B cell (primary cell): ENCODE measurements around the gene RPTOR. TPM values are rescaled to one million over a fixed set of nuclear protein-coding genes. Genes with fewer than 3 reads are reported as not detected.

Source experiments
- ATAC-seq: fragments of 200-7000 bp; cut with Tn5 transposase; one replicate; pipeline ENCODE4 v1.10.0; 2021; ENCODE audit warnings: low read depth, mild to moderate bottlenecking, moderate number of reproducible peaks, moderate library complexity
- CTCF ChIA-PET: fragments of 350-600 bp; sonication (Branson Sonifier 250); formaldehyde crosslinking; loops from one replicate; lab custom pipeline; 2021; ENCODE audit warnings: antibody characterized with exemption, inconsistent platforms; lab: Charles Lee
- POLR2A ChIA-PET: fragments of 350-600 bp; sonication (Branson Sonifier 250); formaldehyde crosslinking; loops from one replicate; lab custom pipeline; 2021; ENCODE audit warnings: antibody characterized with exemption; lab: Charles Lee
- DNase-seq: peaks from one replicate; pipeline ENCODE4 v3.0.0; 2013
- H2AFZ ChIP-seq: 2 replicates; pipeline ENCODE4 v1.6.1; 2012; ENCODE audit warnings: mild to moderate bottlenecking, low read depth, low read length; ENCODE audit not compliant: insufficient read depth, poor library complexity, severe bottlenecking
- H3K27ac ChIP-seq, 2 donors: 1 replicate in 1 of 2; 2 replicates in 1 of 2; pipeline ENCODE4 v1.5.1; 2012 to 2013; ENCODE audit warnings: low read length in 2 of 2, mild to moderate bottlenecking in 2 of 2, moderate library complexity in 1 of 2
- H3K27me3 ChIP-seq, 4 experiments: fragments of 200-600 bp in 1 of 4; sonication (generic) in 1 of 4; replicated peaks in 1 of 4; 1 replicate in 2 of 4; 2 replicates in 2 of 4; pipeline versions ENCODE4 v1.6.1 to v1.7.0; 2013 to 2016; ENCODE audit warnings: low read length in 3 of 4, mild to moderate bottlenecking in 2 of 4, mixed read lengths in 1 of 4, moderate library complexity in 1 of 4; ENCODE audit not compliant: insufficient read depth in 4 of 4, control insufficient read depth in 3 of 4; ENCODE audit errors: control extremely low read depth in 1 of 4
- H3K36me3 ChIP-seq, 2 experiments: replicated peaks in 1 of 2; 1 replicate in 1 of 2; 2 replicates in 1 of 2; pipeline versions ENCODE4 v1.6.1 to v1.7.1; 2013; ENCODE audit warnings: low read length in 1 of 2; ENCODE audit not compliant: insufficient read depth in 2 of 2, control insufficient read depth in 1 of 2; ENCODE audit errors: control extremely low read depth in 1 of 2, extremely low read depth in 1 of 2
- H3K4me1 ChIP-seq, 2 donors: fragments of 200-600 bp in 1 of 2; sonication (generic) in 1 of 2; 1 replicate in 1 of 2; 2 replicates in 1 of 2; pipeline versions ENCODE4 v1.5.1 to v1.6.1; 2013 to 2017; ENCODE audit warnings: low read length in 2 of 2; ENCODE audit not compliant: control insufficient read depth in 2 of 2, insufficient read depth in 2 of 2
- H3K4me2 ChIP-seq: replicated peaks from 2 replicates; pipeline ENCODE3; 2012; ENCODE audit warnings: mild to moderate bottlenecking, low read depth, low read length; ENCODE audit not compliant: poor library complexity, severe bottlenecking
- H3K4me3 ChIP-seq, 5 experiments: fragments of 200-600 bp in 1 of 5; sonication (generic) in 1 of 5; 1 replicate in 3 of 5; 2 replicates in 2 of 5; pipeline versions ENCODE4 v1.5.1 to v1.7.0; 2011 to 2016; ENCODE audit warnings: low read length in 4 of 5, mild to moderate bottlenecking in 4 of 5, low read depth in 2 of 5, control low read depth in 1 of 5, moderate library complexity in 1 of 5; ENCODE audit not compliant: insufficient read depth in 1 of 5; ENCODE audit errors: control extremely low read depth in 1 of 5, extremely low read depth in 1 of 5
- H3K79me2 ChIP-seq: fragments of 200-600 bp; sonication (generic); one replicate; pipeline ENCODE4 v1.6.0; 2016; ENCODE audit warnings: low read length; ENCODE audit not compliant: control insufficient read depth, insufficient read depth
- H3K9ac ChIP-seq: fragments of 200-600 bp; sonication (generic); 2 replicates; pipeline ENCODE4 v1.6.1; 2017; ENCODE audit warnings: mild to moderate bottlenecking, low read length, moderate library complexity
- H3K9me3 ChIP-seq, 3 donors: one replicate each; pipeline versions ENCODE4 v1.6.1 to v1.7.1; 2013; ENCODE audit warnings: low read length in 2 of 3; ENCODE audit not compliant: control insufficient read depth in 2 of 3, insufficient read depth in 1 of 3; ENCODE audit errors: control extremely low read depth in 1 of 3
- H4K20me1 ChIP-seq: 2 replicates; pipeline ENCODE4 v1.6.0; 2012; ENCODE audit warnings: mild to moderate bottlenecking, low read length; ENCODE audit not compliant: insufficient read depth, control insufficient read depth, poor library complexity, severe bottlenecking
- H3K27ac Mint-ChIP-seq: one replicate; pipeline ENCODE4 v1.8.0; 2021; ENCODE audit warnings: mixed read lengths
- H3K27me3 Mint-ChIP-seq: one replicate; pipeline ENCODE4 v1.8.0; 2021; ENCODE audit warnings: mixed read lengths
- H3K4me1 Mint-ChIP-seq: one replicate; pipeline ENCODE4 v1.8.0; 2021; ENCODE audit warnings: mixed read lengths
- H3K4me3 Mint-ChIP-seq: one replicate; pipeline ENCODE4 v1.8.0; 2021; ENCODE audit warnings: mixed read lengths
- H3K9me3 Mint-ChIP-seq: one replicate; pipeline ENCODE4 v1.8.0; 2022; ENCODE audit warnings: mixed read lengths; ENCODE audit not compliant: insufficient read depth
- CTCF ChIP-seq: fragments of 200-600 bp; IDR thresholded peaks from one replicate; pipeline ENCODE4 v1.8.0; 2022; ENCODE audit warnings: antibody characterized with exemption, mild to moderate bottlenecking
- EZH2 ChIP-seq: IDR thresholded peaks from 2 replicates; pipeline ENCODE4 v1.6.1; 2012; ENCODE audit warnings: borderline replicate concordance, low read depth, mild to moderate bottlenecking, moderate library complexity, low read length; ENCODE audit not compliant: insufficient read depth, poor library complexity, severe bottlenecking
- WGBS: methylation state at CpG from one replicate; pipeline ENCODE4 v1.1.5; 2013; ENCODE audit warnings: missing lambda C conversion rate; ENCODE audit not compliant: insufficient coverage; 5-methylcytosine and 5-hydroxymethylcytosine counted together
- intact Hi-C: fragments of 100-400 bp; cut with micrococcal nuclease; formaldehyde crosslinking; loops from one replicate; pipeline ENCODE4 v1.10.0; 2022
- polyA plus RNA-seq: library from polyadenylated mRNA; depleted of rRNA; stranded (reverse); fragments of >200 nt; gene quantifications from 2 replicates; pipeline ENCODE4 v1.2.3, GENCODE V29; 2012
- total RNA-seq, 2 donors: library from RNA; stranded (reverse); fragments of 120-200 nt in 1 of 2; gene quantifications; 1 replicate in 1 of 2; 2 replicates in 1 of 2; pipeline versions ENCODE4 v1.2.3 to v1.2.4, GENCODE V29; 2013 to 2022

RPTOR gene
- total and polyA plus RNA-seq, 2 donors (not counting 1 experiment from before 2014, with no cell fraction given): 13.4 to 58.8 TPM

DNA sequence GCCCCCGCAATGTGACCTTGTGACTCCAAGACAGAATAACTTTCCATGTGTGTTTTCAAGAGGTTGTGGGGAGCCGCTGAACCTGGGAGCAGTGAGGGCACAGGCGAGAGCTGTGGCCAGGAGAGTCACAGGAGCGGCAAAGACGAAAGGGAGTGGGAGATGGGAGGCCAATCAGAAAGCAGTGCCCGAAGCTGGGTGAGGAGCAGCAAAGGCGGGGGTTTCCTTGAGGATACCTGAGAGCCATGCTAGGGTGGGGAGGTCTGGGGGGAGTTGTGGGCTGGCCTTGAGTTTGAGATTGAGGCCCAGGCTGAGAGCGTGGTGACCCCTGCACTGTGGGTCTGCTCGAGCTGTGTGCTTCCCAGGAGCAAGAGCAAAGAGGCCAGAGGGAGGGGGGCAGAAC lies 45.1 kb upstream of the RPTOR start:
- no peak overlapping the region for H3K4me2 ChIP-seq
- Mint-ChIP-seq H3K27ac (no peak overlapping the region), H3K4me3 (no peak overlapping the region), H3K9me3 (no peaks in the 10 kb centered on the region), H3K27me3 (peaks cover 47% of the 10 kb centered on the region), H3K4me1 (peaks cover 1% of the 10 kb centered on the region)
- H3K79me2 ChIP-seq: no peaks in the 10 kb centered on the region
- peaks cover 0 to 34% (median under 1%) of the 10 kb centered on the region in 4 experiments for H3K27me3 ChIP-seq
- no peak overlapping the region for H3K27ac ChIP-seq
- CTCF ChIA-PET: no interaction called here
- no peak for ATAC-seq
- no peaks in the 10 kb centered on the region for H4K20me1 ChIP-seq
- intact Hi-C loops: no loop called here
- no peaks in the 10 kb centered on the region for H3K4me1 ChIP-seq
- no peak overlapping the region for H2AFZ ChIP-seq
- POLR2A ChIA-PET: no interaction called here
- no peaks in the 10 kb centered on the region for H3K36me3 ChIP-seq
- peaks cover 0 to 3% (median 0%) of the 10 kb centered on the region in 3 donors for H3K9me3 ChIP-seq
- no peak for DNase-seq
- H3K4me3 ChIP-seq: no peak overlapping the region
- 85% methylated on average over 9 of the region's 9 CpGs for WGBS
- no peak overlapping the region for H3K9ac ChIP-seq
- TF ChIP-seq CTCF (no peak), EZH2 (no peak)

- Histone ChIP-seq H3K36me3 (no peaks in the 10 kb centered on the region), H3K4me2 (no peak overlapping the region), H3K27ac (no peak overlapping the region), H3K9ac (no peak overlapping the region), H3K9me3 (peaks cover 0 to 3% (median 0%) of the 10 kb centered on the region in 3 donors), H4K20me1 (no peaks in the 10 kb centered on the region), H2AFZ (no peak overlapping the region), H3K4me1 (no peaks in the 10 kb centered on the region), H3K79me2 (no peaks in the 10 kb centered on the region), H3K27me3 (peaks cover 0 to 34% (median 2%) of the 10 kb centered on the region in 4 experiments), H3K4me3 (no peak overlapping the region)
- WGBS: 87% methylated on average over 20 of the region's 22 CpGs
- H3K4me1 Mint-ChIP-seq: peaks cover 1% of the 10 kb centered on the region
- H3K27me3 Mint-ChIP-seq: peaks cover 49% of the 10 kb centered on the region
- no peak for TF ChIP-seq EZH2
- TF ChIP-seq CTCF: no peak
- no peaks in the 10 kb centered on the region for H3K9me3 Mint-ChIP-seq
- ChIA-PET CTCF (interaction anchor here (0.7 kb wide), 1 partner anchor 73 kb away, joined by 3 read pairs; no protein-coding TSS in a partner anchor), POLR2A (no interaction called here)
- H3K27ac Mint-ChIP-seq: no peak overlapping the region
- DNase-seq: no peak
- ATAC-seq: no peak
- intact Hi-C loops: no loop called here
- H3K4me3 Mint-ChIP-seq: no peak overlapping the region
These were observed 44.5 kb upstream of the RPTOR start for GRCh38 chr17:80499961-80500665.
